ENCODE results near the gene KRTAP10-1. TPM values are rescaled to one million over a fixed set of nuclear protein-coding genes. Genes with fewer than 3 reads are reported as not detected.

The KRTAP10-1 gene
- total RNA-seq (2021; ENCODE audit: unreplicated experiment) (not detected), Bru-seq, nascent RNA (not detected), BruChase-seq, experiment 1, labeled RNA remaining after a 2-hour chase (not detected), BruChase-seq, experiment 2, labeled RNA remaining after a 6-hour chase (not detected)
- polyA plus RNA-seq (2012; ENCODE audit: insufficient read length) = not detected
- long read RNA-seq = 0 reads

GRCh38 chr21:44539991-44540666 is at the start of gene KRTAP10-1:
Gene KRTAP10-1 (minus strand): TSS chr21:44540195. CDS start chr21:44540150, 45 bp downstream.
- no TSS peak for BruUV-seq (replicated peaks)
- intact Hi-C loops (cut with micrococcal nuclease; ENCODE audit: unreplicated experiment) = no loop called here
- TF ChIP-seq TCF7L2 (IDR thresholded peaks at IDR 0.05; ENCODE audit: low read depth, low read length) (no peak), SIN3A (IDR thresholded peaks at IDR 0.05; ENCODE audit: borderline replicate concordance, insufficient read depth, low read depth, low read length) (no peak), POLR2AphosphoS5 (IDR thresholded peaks at IDR 0.05; ENCODE audit: low read depth, low read length) (no peak)
- in situ Hi-C loops (cut with HindIII; ENCODE audit: low pct_unique_long_range_greater_than_20kb, low sequenced_read_pairs) = no loop called here
- no peaks in the 10 kb centered on the region for H3K4me1 ChIP-seq (ENCODE audit: control insufficient read depth, insufficient read depth, low read length)
- H3K27ac ChIP-seq (ENCODE audit: low read length) = no peak within 1 kb of the TSS
- DNase-seq (ENCODE audit: low read depth, low spot score) (no peak), ATAC-seq (no peak)
- ChIA-PET POLR2A (no interaction called here), CTCF (no interaction called here)
- H3K9me3 ChIP-seq (ENCODE audit: control insufficient read depth, insufficient read depth, low read depth, low read length) = peaks cover 12% of the 10 kb centered on the region; the same call in 1 of the 2 replicates
- no peaks in the 10 kb centered on the region for H3K36me3 ChIP-seq (ENCODE audit: control insufficient read depth, insufficient read depth, low read length)
- H3K4me3 ChIP-seq (ENCODE audit: low read depth in 2 of 2, low read length in 2 of 2) = no peak within 1 kb of the TSS
- H3K27me3 ChIP-seq (ENCODE audit: control insufficient read depth, insufficient read depth, low read length) = no peaks in the 10 kb centered on the region

GRCh38 chr21:44589094-44589493 is 49.1 kb upstream of the KRTAP10-1 start:
- POLR2A ChIA-PET = no interaction called here
- intact Hi-C loops (cut with micrococcal nuclease; ENCODE audit: unreplicated experiment) (no loop called here), in situ Hi-C loops (cut with HindIII; ENCODE audit: low pct_unique_long_range_greater_than_20kb, low sequenced_read_pairs) (no loop called here)
- DNase-seq (ENCODE audit: low read depth, low spot score) (no peak), ATAC-seq (no peak)
- TF ChIP-seq CTCF (IDR thresholded peaks at IDR 0.05) (no peak), POLR2AphosphoS5 (IDR thresholded peaks at IDR 0.05; ENCODE audit: low read depth, low read length) (no peak), TCF7L2 (IDR thresholded peaks at IDR 0.05; ENCODE audit: low read depth, low read length) (no peak), SIN3A (IDR thresholded peaks at IDR 0.05; ENCODE audit: borderline replicate concordance, insufficient read depth, low read depth, low read length) (no peak), REST (IDR thresholded peaks at IDR 0.05; ENCODE audit: insufficient read depth in 1 of 2, low read depth in 2 of 2, low read length in 1 of 2) (no peak)
- no peak overlapping the region for H3K4me3 ChIP-seq (ENCODE audit: low read depth in 2 of 2, low read length in 2 of 2)
- BruUV-seq (replicated peaks) = no TSS peak
- no peaks in the 10 kb centered on the region for H3K4me1 ChIP-seq (ENCODE audit: control insufficient read depth, insufficient read depth, low read length)
- CTCF ChIA-PET = no interaction called here
- no peaks in the 10 kb centered on the region for H3K9me3 ChIP-seq (ENCODE audit: control insufficient read depth, insufficient read depth, low read depth, low read length)
- peaks cover 4% of the 10 kb centered on the region for H3K27me3 ChIP-seq (ENCODE audit: control insufficient read depth, insufficient read depth, low read length)
- H3K36me3 ChIP-seq (ENCODE audit: control insufficient read depth, insufficient read depth, low read length) = no peaks in the 10 kb centered on the region
- no peak overlapping the region for H3K27ac ChIP-seq (ENCODE audit: low read length)

- in situ Hi-C loops (cut with HindIII; ENCODE audit: low pct_unique_long_range_greater_than_20kb, low sequenced_read_pairs) = no loop called here
- H3K9me3 ChIP-seq (ENCODE audit: control insufficient read depth, insufficient read depth, low read depth, low read length) = 0 out of 2 replicates have a peak, but pooled peaks cover 7% of the 10 kb centered on the region
- no peak overlapping the region for H3K27ac ChIP-seq (ENCODE audit: low read length)
These were observed 45.9 kb upstream of the KRTAP10-1 start for GRCh38 chr21:44585892-44586291.

More at GRCh38 chr21:44585892-44586291, 45.9 kb upstream of the KRTAP10-1 start:
- TF ChIP-seq TCF7L2 (IDR thresholded peaks at IDR 0.05; ENCODE audit: low read depth, low read length) = no peak
- TF ChIP-seq POLR2AphosphoS5 (IDR thresholded peaks at IDR 0.05; ENCODE audit: low read depth, low read length) = no peak
- no peak for TF ChIP-seq CTCF (IDR thresholded peaks at IDR 0.05)
- intact Hi-C loops (cut with micrococcal nuclease; ENCODE audit: unreplicated experiment) = no loop called here
- BruUV-seq (replicated peaks) = no TSS peak
- Histone ChIP-seq H3K36me3 (ENCODE audit: control insufficient read depth, insufficient read depth, low read length) (no peaks in the 10 kb centered on the region), H3K4me1 (ENCODE audit: control insufficient read depth, insufficient read depth, low read length) (peaks cover 4% of the 10 kb centered on the region; the same call in 1 of the 2 replicates), H3K4me3 (ENCODE audit: low read depth in 2 of 2, low read length in 2 of 2) (no peak overlapping the region), H3K27me3 (ENCODE audit: control insufficient read depth, insufficient read depth, low read length) (peaks cover 4% of the 10 kb centered on the region)
- DNase-seq (ENCODE audit: low read depth, low spot score) (no peak), ATAC-seq (no peak)
- CTCF ChIA-PET = no interaction called here
- POLR2A ChIA-PET = no interaction called here
